Measurements from ENCODE around the gene PLEKHG3. TPM values are rescaled to one million over a fixed set of nuclear protein-coding genes. Genes with fewer than 3 reads are reported as not detected.

Gene PLEKHG3
- polyA plus RNA-seq, 3 donors: 6.3 to 21.6 (median 13.0) TPM

DNA sequence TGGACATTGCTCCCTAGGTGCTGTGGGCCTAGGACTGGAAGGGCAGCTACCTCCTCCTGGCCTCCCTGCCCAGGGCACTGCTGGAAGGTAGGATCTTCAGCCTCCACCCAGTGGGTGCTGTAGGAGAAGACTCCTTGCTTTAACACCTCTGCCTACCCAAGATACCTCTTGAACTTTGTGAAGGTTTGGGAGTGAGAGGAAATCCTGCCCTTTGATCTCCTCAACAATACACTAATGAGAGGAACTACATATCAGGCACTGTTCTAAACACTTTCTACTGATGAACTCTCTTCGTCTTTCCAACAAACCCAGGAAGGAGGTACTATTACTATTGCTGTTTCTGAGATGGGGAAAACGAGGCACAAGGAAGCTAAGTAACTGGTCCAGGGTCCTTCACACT lies 66.9 kb downstream of the PLEKHG3 start:
- DNase-seq: no peak
- Histone ChIP-seq H3K27ac (ENCODE audit: low read depth in 1 of 2, low read length in 2 of 2) (no peak overlapping the region), H4K20me1 (ENCODE audit: insufficient read depth, low read length) (no peaks in the 10 kb centered on the region), H3K27me3 (ENCODE audit: control insufficient read depth in 2 of 2, insufficient read depth in 2 of 2, low read length in 2 of 2) (no peaks in the 10 kb centered on the region), H3K36me3 (replicated peaks in 1 of 2; ENCODE audit: control insufficient read depth in 1 of 2, insufficient read depth in 2 of 2, low read length in 2 of 2) (no peaks in the 10 kb centered on the region), H3K4me1 (ENCODE audit: control insufficient read depth in 1 of 2, insufficient read depth in 2 of 2, low read length in 2 of 2) (no peaks in the 10 kb centered on the region), H3K4me3 (replicated peaks in 1 of 3; ENCODE audit: low read depth in 2 of 3, low read length in 3 of 3) (no peak overlapping the region), H3K9me3 (replicated peaks in 1 of 2; ENCODE audit: control insufficient read depth in 1 of 2, insufficient read depth in 1 of 2, low read length in 2 of 2) (peaks cover 0 to 17% of the 10 kb centered on the region in 2 donors), H3K79me2 (ENCODE audit: insufficient read depth, low read length) (no peaks in the 10 kb centered on the region), H3K4me2 (replicated peaks; ENCODE audit: extremely low read depth, low read length, poor library complexity, severe bottlenecking) (no peak overlapping the region), H3K9ac (ENCODE audit: insufficient read depth, low read length, poor library complexity, severe bottlenecking) (no peak overlapping the region), H2AFZ (ENCODE audit: insufficient read depth, low read depth, low read length, poor library complexity, severe bottlenecking) (no peak overlapping the region)
- no peak overlapping the region for H3K27ac Mint-ChIP-seq
- H3K4me1 Mint-ChIP-seq: no peaks in the 10 kb centered on the region
- intact Hi-C loops (cut with micrococcal nuclease): no loop called here
- TF ChIP-seq, protein P1, sequence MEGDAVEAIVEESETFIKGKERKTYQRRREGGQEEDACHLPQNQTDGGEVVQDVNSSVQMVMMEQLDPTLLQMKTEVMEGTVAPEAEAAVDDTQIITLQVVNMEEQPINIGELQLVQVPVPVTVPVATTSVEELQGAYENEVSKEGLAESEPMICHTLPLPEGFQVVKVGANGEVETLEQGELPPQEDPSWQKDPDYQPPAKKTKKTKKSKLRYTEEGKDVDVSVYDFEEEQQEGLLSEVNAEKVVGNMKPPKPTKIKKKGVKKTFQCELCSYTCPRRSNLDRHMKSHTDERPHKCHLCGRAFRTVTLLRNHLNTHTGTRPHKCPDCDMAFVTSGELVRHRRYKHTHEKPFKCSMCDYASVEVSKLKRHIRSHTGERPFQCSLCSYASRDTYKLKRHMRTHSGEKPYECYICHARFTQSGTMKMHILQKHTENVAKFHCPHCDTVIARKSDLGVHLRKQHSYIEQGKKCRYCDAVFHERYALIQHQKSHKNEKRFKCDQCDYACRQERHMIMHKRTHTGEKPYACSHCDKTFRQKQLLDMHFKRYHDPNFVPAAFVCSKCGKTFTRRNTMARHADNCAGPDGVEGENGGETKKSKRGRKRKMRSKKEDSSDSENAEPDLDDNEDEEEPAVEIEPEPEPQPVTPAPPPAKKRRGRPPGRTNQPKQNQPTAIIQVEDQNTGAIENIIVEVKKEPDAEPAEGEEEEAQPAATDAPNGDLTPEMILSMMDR (IDR thresholded peaks at IDR 0.05): no peak
- no peaks in the 10 kb centered on the region for H3K36me3 Mint-ChIP-seq
- WGBS (ENCODE audit: insufficient coverage): 67% methylated on average over 1 of the region's 2 CpGs
- H3K4me3 Mint-ChIP-seq: no peak overlapping the region
- H3K9me3 Mint-ChIP-seq: peaks cover 2 to 22% (median 13%) of the 10 kb centered on the region in 7 donors
- peaks cover 0 to 4% (median under 1%) of the 10 kb centered on the region in 3 donors for H3K27me3 Mint-ChIP-seq (ENCODE audit: low read depth in 3 of 3)

DNA sequence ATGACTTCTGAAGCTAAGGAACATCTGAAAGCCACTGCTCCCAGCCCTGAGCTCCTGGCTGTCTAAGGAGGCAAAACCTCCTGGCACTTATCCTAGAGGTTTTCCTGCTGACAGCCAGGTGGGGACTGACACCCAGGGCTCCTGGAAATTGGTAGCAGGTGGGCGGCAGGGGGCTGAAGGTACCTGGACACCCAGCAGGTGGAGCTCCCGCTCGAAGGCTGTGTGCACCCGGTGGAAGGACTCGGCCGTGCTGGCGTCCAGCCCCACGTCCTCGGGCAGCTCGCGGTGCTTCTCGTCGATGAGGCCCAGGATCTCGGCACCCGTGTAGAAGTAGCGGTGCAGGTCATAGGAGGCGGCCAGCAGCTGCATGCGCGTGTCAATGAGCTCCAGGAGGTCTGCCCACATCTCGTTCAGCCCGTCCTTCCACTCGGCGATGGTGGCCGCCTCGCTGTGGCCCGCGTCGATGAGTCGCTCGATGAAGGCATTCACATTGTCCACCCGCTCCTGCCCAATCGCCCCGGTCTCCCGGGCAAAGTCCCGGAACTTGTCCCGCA lies 68.2 kb downstream of the PLEKHG3 start:
- 98% methylated on average over 29 of the region's 36 CpGs for WGBS (ENCODE audit: insufficient coverage)
- Mint-ChIP-seq H3K4me3 (no peak overlapping the region), H3K27ac (no peak overlapping the region), H3K9me3 (peaks cover 2 to 22% (median 13%) of the 10 kb centered on the region in 7 donors), H3K36me3 (no peaks in the 10 kb centered on the region), H3K27me3 (ENCODE audit: low read depth in 3 of 3) (peaks cover 0 to 4% (median 0%) of the 10 kb centered on the region in 3 donors), H3K4me1 (no peaks in the 10 kb centered on the region)
- H3K4me2 ChIP-seq (replicated peaks; ENCODE audit: extremely low read depth, low read length, poor library complexity, severe bottlenecking): no peak overlapping the region
- H3K4me1 ChIP-seq (ENCODE audit: control insufficient read depth in 1 of 2, insufficient read depth in 2 of 2, low read length in 2 of 2): no peaks in the 10 kb centered on the region
- no peaks in the 10 kb centered on the region for H3K27me3 ChIP-seq (ENCODE audit: control insufficient read depth in 2 of 2, insufficient read depth in 2 of 2, low read length in 2 of 2)
- H4K20me1 ChIP-seq (ENCODE audit: insufficient read depth, low read length): no peaks in the 10 kb centered on the region
- intact Hi-C loops (cut with micrococcal nuclease): no loop called here
- H3K9me3 ChIP-seq (replicated peaks in 1 of 2; ENCODE audit: control insufficient read depth in 1 of 2, insufficient read depth in 1 of 2, low read length in 2 of 2): peaks cover 0 to 17% of the 10 kb centered on the region in 2 donors
- H2AFZ ChIP-seq (ENCODE audit: insufficient read depth, low read depth, low read length, poor library complexity, severe bottlenecking): no peak overlapping the region
- no peak overlapping the region for H3K4me3 ChIP-seq (replicated peaks in 1 of 3; ENCODE audit: low read depth in 2 of 3, low read length in 3 of 3)
- TF ChIP-seq, protein P1 (IDR thresholded peaks at IDR 0.05): no peak
- H3K79me2 ChIP-seq (ENCODE audit: insufficient read depth, low read length): no peaks in the 10 kb centered on the region
- no peak overlapping the region for H3K9ac ChIP-seq (ENCODE audit: insufficient read depth, low read length, poor library complexity, severe bottlenecking)
- no peak overlapping the region for H3K27ac ChIP-seq (ENCODE audit: low read depth in 1 of 2, low read length in 2 of 2)
- DNase-seq: no peak
- no peaks in the 10 kb centered on the region for H3K36me3 ChIP-seq (replicated peaks in 1 of 2; ENCODE audit: control insufficient read depth in 1 of 2, insufficient read depth in 2 of 2, low read length in 2 of 2)

All from CD14-positive monocyte (primary cell).